KMS-11 (cell line): Measurements from ENCODE around the gene FAM228B.

Experiments used
- H2AFZ ChIP-seq: fragments of 200-600 bp; sonication (generic); 2 replicates; pipeline ENCODE4 v1.6.1; 2016; ENCODE audit warnings: antibody characterized with exemption, mixed run types, low read depth
- H3K27ac ChIP-seq: fragments of 200-600 bp; sonication (generic); 2 replicates; pipeline ENCODE4 v1.6.1; 2016; ENCODE audit warnings: mild to moderate bottlenecking, mixed run types
- H3K27me3 ChIP-seq: fragments of 200-600 bp; sonication (generic); 2 replicates; pipeline ENCODE4 v1.6.1; 2017; ENCODE audit warnings: mild to moderate bottlenecking, low read depth, mixed run types, moderate library complexity; ENCODE audit not compliant: insufficient read depth
- H3K36me3 ChIP-seq: fragments of 200-600 bp; sonication (generic); 2 replicates; pipeline ENCODE4 v1.6.1; 2017; ENCODE audit warnings: mild to moderate bottlenecking, mixed run types; ENCODE audit not compliant: insufficient read depth
- H3K4me1 ChIP-seq: fragments of 200-600 bp; sonication (generic); 2 replicates; pipeline ENCODE4 v1.6.1; 2016; ENCODE audit warnings: mild to moderate bottlenecking, low read depth, mixed run types; ENCODE audit not compliant: poor library complexity, severe bottlenecking
- H3K4me2 ChIP-seq: fragments of 200-600 bp; sonication (generic); 2 replicates; pipeline ENCODE4 v1.7.0; 2016; ENCODE audit warnings: mild to moderate bottlenecking, mixed run types
- H3K4me3 ChIP-seq: fragments of 200-600 bp; sonication (generic); IDR thresholded peaks from 2 replicates; pipeline ENCODE4 v1.6.1; 2017; ENCODE audit warnings: low read depth, low read length, mixed read lengths; ENCODE audit not compliant: insufficient read depth
- H3K79me2 ChIP-seq: fragments of 200-600 bp; sonication (generic); 2 replicates; pipeline ENCODE4 v1.6.1; 2016; ENCODE audit warnings: low read depth, mixed run types; ENCODE audit not compliant: insufficient read depth
- H3K9ac ChIP-seq: fragments of 200-600 bp; sonication (generic); 2 replicates; pipeline ENCODE4 v1.6.1; 2016; ENCODE audit warnings: mild to moderate bottlenecking, mixed run types
- H4K20me1 ChIP-seq: fragments of 200-600 bp; sonication (generic); 2 replicates; pipeline ENCODE4 v1.6.1; 2016; ENCODE audit warnings: mild to moderate bottlenecking, mixed run types; ENCODE audit not compliant: insufficient read depth
- TF ChIP-seq, protein P1 (sequence below): fragments of 200-600 bp; sonication (generic); conservative IDR thresholded peaks from 2 replicates; pipeline ENCODE4 v1.6.1; 2017; ENCODE audit warnings: low read depth, mild to moderate bottlenecking, antibody characterized with exemption, low read length, moderate library complexity, mixed read lengths

The FAM228B gene

DNA sequence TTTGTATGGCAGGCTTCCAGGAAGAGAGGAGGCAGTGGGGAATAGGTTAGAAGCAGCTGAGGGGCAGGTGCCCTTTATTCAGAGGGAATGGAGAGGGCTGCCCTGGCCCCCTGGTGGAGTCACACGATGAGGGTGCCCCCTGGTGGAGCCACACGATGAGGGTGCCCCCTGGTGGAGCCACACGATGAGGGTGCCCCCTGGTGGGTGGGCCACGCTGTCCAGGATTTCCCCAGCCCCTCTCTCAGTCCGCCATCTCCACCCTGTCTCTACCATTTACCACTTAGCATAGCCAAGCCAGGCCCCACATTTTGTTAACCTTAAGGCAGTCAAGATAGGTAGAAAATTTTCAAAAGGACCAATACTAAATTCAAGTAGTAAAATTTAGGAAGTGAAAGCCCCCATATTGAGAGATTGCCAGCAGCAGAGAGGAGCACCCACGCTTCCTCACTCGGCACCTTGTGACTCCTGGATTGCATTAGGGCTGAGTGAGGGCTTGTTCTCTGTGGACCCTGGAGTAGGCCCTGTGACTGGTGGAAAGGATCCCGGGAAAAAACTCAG is 41.2 kb downstream of the FAM228B start:
- no peaks in the 10 kb centered on the region for H3K36me3 ChIP-seq
- no peak overlapping the region for H3K4me3 ChIP-seq
- H4K20me1 ChIP-seq = no peaks in the 10 kb centered on the region
- H2AFZ ChIP-seq = no peak overlapping the region
- H3K4me2 ChIP-seq = no peak overlapping the region
- TF ChIP-seq, protein P1, sequence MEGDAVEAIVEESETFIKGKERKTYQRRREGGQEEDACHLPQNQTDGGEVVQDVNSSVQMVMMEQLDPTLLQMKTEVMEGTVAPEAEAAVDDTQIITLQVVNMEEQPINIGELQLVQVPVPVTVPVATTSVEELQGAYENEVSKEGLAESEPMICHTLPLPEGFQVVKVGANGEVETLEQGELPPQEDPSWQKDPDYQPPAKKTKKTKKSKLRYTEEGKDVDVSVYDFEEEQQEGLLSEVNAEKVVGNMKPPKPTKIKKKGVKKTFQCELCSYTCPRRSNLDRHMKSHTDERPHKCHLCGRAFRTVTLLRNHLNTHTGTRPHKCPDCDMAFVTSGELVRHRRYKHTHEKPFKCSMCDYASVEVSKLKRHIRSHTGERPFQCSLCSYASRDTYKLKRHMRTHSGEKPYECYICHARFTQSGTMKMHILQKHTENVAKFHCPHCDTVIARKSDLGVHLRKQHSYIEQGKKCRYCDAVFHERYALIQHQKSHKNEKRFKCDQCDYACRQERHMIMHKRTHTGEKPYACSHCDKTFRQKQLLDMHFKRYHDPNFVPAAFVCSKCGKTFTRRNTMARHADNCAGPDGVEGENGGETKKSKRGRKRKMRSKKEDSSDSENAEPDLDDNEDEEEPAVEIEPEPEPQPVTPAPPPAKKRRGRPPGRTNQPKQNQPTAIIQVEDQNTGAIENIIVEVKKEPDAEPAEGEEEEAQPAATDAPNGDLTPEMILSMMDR = peak; percentile 71
- no peak overlapping the region for H3K9ac ChIP-seq
- H3K79me2 ChIP-seq = no peaks in the 10 kb centered on the region
- H3K27ac ChIP-seq = no peak overlapping the region
- H3K4me1 ChIP-seq = no peaks in the 10 kb centered on the region
- H3K27me3 ChIP-seq = no peaks in the 10 kb centered on the region

GRCh38 chr2:24169023-24169422 is 45.8 kb downstream of the FAM228B start:
- H3K4me2 ChIP-seq = no peak overlapping the region
- no peak overlapping the region for H3K9ac ChIP-seq
- no peaks in the 10 kb centered on the region for H3K4me1 ChIP-seq
- TF ChIP-seq, protein P1 = no peak
- H3K27ac ChIP-seq = no peak overlapping the region
- no peaks in the 10 kb centered on the region for H3K79me2 ChIP-seq
- no peaks in the 10 kb centered on the region for H4K20me1 ChIP-seq
- no peaks in the 10 kb centered on the region for H3K27me3 ChIP-seq
- no peaks in the 10 kb centered on the region for H3K36me3 ChIP-seq
- H3K4me3 ChIP-seq = no peak overlapping the region
- H2AFZ ChIP-seq = no peak overlapping the region

DNA sequence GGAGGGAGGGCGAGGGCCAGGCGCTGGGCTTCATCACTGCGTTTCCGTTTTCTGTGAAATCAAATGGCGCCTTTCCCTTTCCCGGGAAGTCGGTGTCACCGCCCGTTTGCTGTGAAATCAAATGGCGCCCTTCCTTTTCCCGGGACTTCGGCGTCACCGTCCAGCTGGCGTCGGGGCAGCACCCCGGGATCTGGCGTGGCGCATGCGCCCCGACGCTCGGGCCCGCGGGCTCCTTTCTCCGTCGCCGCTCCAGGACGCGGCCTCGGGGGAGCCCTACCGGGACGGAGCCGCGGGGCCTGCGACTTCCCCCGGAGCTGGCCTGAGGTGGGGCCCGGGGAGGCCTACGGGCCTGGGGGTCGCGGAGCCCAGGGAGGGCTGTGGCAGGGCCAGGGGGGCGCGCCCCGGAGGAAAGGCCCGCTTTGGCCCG is 51.6 kb downstream of the FAM228B start, which contains the start of gene FAM228A:
TSS of gene FAM228A (plus strand) at position 203 of the 427 bp plus-strand sequence. CDS start 428 bp downstream, outside the sequence.
- H3K4me1 ChIP-seq = peaks cover 13% of the 10 kb centered on the region
- no peaks in the 10 kb centered on the region for H3K27me3 ChIP-seq
- no peak within 1 kb of the TSS for H2AFZ ChIP-seq
- no peak within 1 kb of the TSS for H3K27ac ChIP-seq
- no peaks in the 10 kb centered on the region for H4K20me1 ChIP-seq
- TF ChIP-seq, protein P1 = no peak
- H3K36me3 ChIP-seq = no peaks in the 10 kb centered on the region
- no peak within 1 kb of the TSS for H3K9ac ChIP-seq
- no peaks in the 10 kb centered on the region for H3K79me2 ChIP-seq
- no peak within 1 kb of the TSS for H3K4me3 ChIP-seq
- no peak within 1 kb of the TSS for H3K4me2 ChIP-seq

GRCh38 chr2:24175631-24176187 is 52.4 kb downstream of the FAM228B start:
- Histone ChIP-seq H3K4me1 (peaks cover 13% of the 10 kb centered on the region), H3K4me3 (no peak overlapping the region), H3K4me2 (no peak overlapping the region), H4K20me1 (no peaks in the 10 kb centered on the region), H3K79me2 (no peaks in the 10 kb centered on the region), H3K9ac (no peak overlapping the region), H3K36me3 (no peaks in the 10 kb centered on the region), H3K27ac (no peak overlapping the region), H3K27me3 (no peaks in the 10 kb centered on the region), H2AFZ (no peak overlapping the region)
- TF ChIP-seq, protein P1 = no peak
